GM23338 (cell line): Measurements from ENCODE around the gene CCDC144A. TPM values are rescaled to one million over a fixed set of nuclear protein-coding genes. Genes with fewer than 3 reads are reported as not detected.
"Not testable (repeated sequence)": the region's sequence is repeated elsewhere in the genome, so short reads cannot be mapped to it uniquely, and the experiment has no call there.

Source experiments
- ATAC-seq: fragments of 200-7000 bp; cut with Tn5 transposase; 3 replicates; pipeline ENCODE4 v1.9.1; 2020
- DNase-seq: peaks from one replicate; pipeline ENCODE4 v3.0.0-alpha.2; 2015; ENCODE audit warnings: low spot score
- H2AFZ ChIP-seq: fragments of 200-600 bp; sonication (generic); 2 replicates; pipeline ENCODE4 v1.8.0; 2016; ENCODE audit warnings: antibody characterized with exemption, mild to moderate bottlenecking, moderate library complexity
- H3F3A ChIP-seq: fragments of 200-600 bp; sonication (generic); replicated peaks from 2 replicates; pipeline ENCODE4 v1.8.0; 2017; ENCODE audit warnings: antibody characterized with exemption, mixed run types, low read depth
- H3K27ac ChIP-seq: fragments of 200-600 bp; sonication (generic); 2 replicates; pipeline ENCODE4 v1.6.1; 2016; ENCODE audit warnings: low read depth
- H3K27me3 ChIP-seq: fragments of 200-600 bp; sonication (generic); 2 replicates; pipeline ENCODE4 v1.8.0; 2016; ENCODE audit warnings: mild to moderate bottlenecking, mixed run types, moderate library complexity; ENCODE audit not compliant: insufficient read depth
- H3K36me3 ChIP-seq: fragments of 200-600 bp; sonication (generic); 2 replicates; pipeline ENCODE4 v1.8.0; 2016; ENCODE audit warnings: mild to moderate bottlenecking; ENCODE audit not compliant: insufficient read depth
- H3K4me1 ChIP-seq: fragments of 200-600 bp; sonication (generic); 2 replicates; pipeline ENCODE4 v1.8.0; 2016; ENCODE audit warnings: mild to moderate bottlenecking, moderate library complexity; ENCODE audit not compliant: insufficient read depth
- H3K4me2 ChIP-seq: fragments of 200-600 bp; sonication (generic); 2 replicates; pipeline ENCODE4 v1.7.1; 2017; ENCODE audit warnings: mixed run types
- H3K4me3 ChIP-seq: fragments of 200-600 bp; sonication (generic); 2 replicates; pipeline ENCODE4 v1.6.1; 2016; ENCODE audit warnings: mixed run types
- H3K79me2 ChIP-seq: fragments of 200-600 bp; sonication (generic); replicated peaks from 2 replicates; pipeline ENCODE4 v1.8.0; 2017; ENCODE audit warnings: mild to moderate bottlenecking; ENCODE audit not compliant: insufficient read depth
- H3K9me2 ChIP-seq: fragments of 200-600 bp; sonication (generic); 2 replicates; pipeline ENCODE4 v1.8.0; 2017; ENCODE audit not compliant: insufficient read depth
- H4K20me1 ChIP-seq: fragments of 200-600 bp; sonication (generic); replicated peaks from 2 replicates; pipeline ENCODE4 v1.8.0; 2017; ENCODE audit warnings: mild to moderate bottlenecking; ENCODE audit not compliant: insufficient read depth
- H3K27ac Mint-ChIP-seq: 2 replicates; pipeline ENCODE4 v1.8.0; 2020; ENCODE audit warnings: inconsistent platforms, mild to moderate bottlenecking, moderate library complexity, mixed read lengths
- H3K27me3 Mint-ChIP-seq: 3 replicates; pipeline ENCODE4 v1.8.0; 2022; ENCODE audit warnings: low read depth, mild to moderate bottlenecking, moderate library complexity, mixed read lengths, inconsistent platforms; ENCODE audit not compliant: insufficient read depth, poor library complexity
- H3K36me3 Mint-ChIP-seq: 3 replicates; pipeline ENCODE4 v1.8.0; 2021; ENCODE audit warnings: low read depth, mild to moderate bottlenecking, inconsistent platforms, moderate library complexity, mixed read lengths
- H3K4me1 Mint-ChIP-seq: 3 replicates; pipeline ENCODE4 v1.8.0; 2020; ENCODE audit warnings: mild to moderate bottlenecking, inconsistent platforms, mixed read lengths
- H3K4me3 Mint-ChIP-seq: 3 replicates; pipeline ENCODE4 v1.8.0; 2021; ENCODE audit warnings: moderate library complexity, mild to moderate bottlenecking, inconsistent platforms, mixed read lengths
- H3K9me3 Mint-ChIP-seq: 3 replicates; pipeline ENCODE4 v1.8.0; 2020; ENCODE audit warnings: moderate library complexity, mild to moderate bottlenecking, inconsistent platforms, mixed read lengths
- CREB1 ChIP-seq: fragments of 250-450 bp; sonication (Bioruptor Pico); IDR thresholded peaks from 2 replicates; pipeline ENCODE4 v1.5.0; 2020; ENCODE audit warnings: low read depth, mild to moderate bottlenecking, moderate library complexity
- polyA plus RNA-seq: library from polyadenylated mRNA; unstranded; fragments of >200 nt; fragmentation: Nextera tagmentation; extraction: Ambion mirVana; gene quantifications from 2 replicates; pipeline ENCODE4 v1.2.1, GENCODE V29; 2016
- total RNA-seq: library from RNA; depleted of rRNA; stranded (reverse); fragments of >200 nt; shearing (Covaris generic); gene quantifications from 2 replicates; pipeline ENCODE4 v1.2.3, GENCODE V29; 2014
- TF ChIP-seq, protein P1 (sequence below): fragments of 250-450 bp; sonication (Bioruptor Pico); IDR thresholded peaks from 2 replicates; pipeline ENCODE4 v1.5.0; 2020; ENCODE audit warnings: mild to moderate bottlenecking, moderate library complexity

CCDC144A gene
- total and polyA plus RNA-seq, 2 experiments from 2014 or later: 4.2 to 13.9 TPM

DNA sequence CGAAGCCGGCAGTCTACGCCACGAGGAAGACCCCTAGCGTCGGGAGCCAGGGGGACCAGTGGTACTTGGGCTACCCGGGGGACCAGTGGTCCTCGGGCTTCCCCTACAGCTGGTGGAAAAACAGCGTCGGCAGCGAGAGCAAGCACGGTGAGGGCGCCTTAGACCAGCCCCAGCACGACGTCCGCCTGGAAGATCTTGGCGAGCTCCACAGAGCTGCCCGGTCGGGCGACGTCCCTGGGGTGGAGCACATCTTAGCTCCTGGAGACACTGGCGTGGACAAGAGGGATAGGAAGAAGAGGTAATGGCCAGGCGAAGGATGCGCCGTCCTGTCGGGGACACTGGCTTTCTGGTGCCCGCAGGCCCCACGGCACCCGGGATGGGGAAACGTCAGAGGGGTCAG, 406 bp downstream of the CCDC144A start:
- H3K27ac Mint-ChIP-seq, ATAC-seq, H3K27me3 ChIP-seq, H3K79me2 ChIP-seq, H3F3A ChIP-seq, H3K36me3 ChIP-seq, H3K4me3 Mint-ChIP-seq, DNase-seq, H3K27ac ChIP-seq, H3K4me3 ChIP-seq, H4K20me1 ChIP-seq, H3K9me2 ChIP-seq, H3K4me2 ChIP-seq, H2AFZ ChIP-seq: not testable (repeated sequence)
- H3K4me1 ChIP-seq: peaks cover 16% of the 10 kb centered on the region
- Mint-ChIP-seq H3K9me3 (peaks cover 26% of the 10 kb centered on the region), H3K4me1 (peaks cover 24% of the 10 kb centered on the region), H3K36me3 (peaks cover 19% of the 10 kb centered on the region), H3K27me3 (peaks cover 12% of the 10 kb centered on the region)

DNA sequence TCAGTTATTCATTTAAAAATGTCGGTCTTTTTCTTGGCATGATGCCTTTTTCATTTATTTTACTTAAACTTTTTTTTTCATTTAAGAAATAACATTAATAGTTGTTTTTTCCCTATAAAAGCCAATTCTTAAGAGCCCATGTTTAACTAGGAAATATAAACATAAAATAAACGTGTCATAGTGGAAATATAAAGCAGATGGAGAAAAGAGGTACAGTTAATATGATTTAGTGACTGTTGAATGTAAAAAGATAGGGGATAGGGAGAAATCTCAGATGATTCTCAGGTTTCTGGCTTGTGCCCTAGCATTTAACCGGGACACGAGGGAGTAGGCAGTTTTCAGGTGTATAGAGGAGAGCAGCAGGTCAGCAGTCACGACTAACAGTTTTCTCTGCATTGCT, 7.6 kb downstream of the CCDC144A start:
- not testable (repeated sequence) for DNase-seq, H3K27ac ChIP-seq, H3K9me2 ChIP-seq, H3K4me1 ChIP-seq, ATAC-seq, H3K4me3 Mint-ChIP-seq, H3K27me3 Mint-ChIP-seq, H3K27ac Mint-ChIP-seq, H3K4me3 ChIP-seq, H3K79me2 ChIP-seq, H2AFZ ChIP-seq, H3K9me3 Mint-ChIP-seq, H3K4me1 Mint-ChIP-seq, H4K20me1 ChIP-seq, H3F3A ChIP-seq, H3K4me2 ChIP-seq, H3K36me3 ChIP-seq, H3K27me3 ChIP-seq, H3K36me3 Mint-ChIP-seq

DNA sequence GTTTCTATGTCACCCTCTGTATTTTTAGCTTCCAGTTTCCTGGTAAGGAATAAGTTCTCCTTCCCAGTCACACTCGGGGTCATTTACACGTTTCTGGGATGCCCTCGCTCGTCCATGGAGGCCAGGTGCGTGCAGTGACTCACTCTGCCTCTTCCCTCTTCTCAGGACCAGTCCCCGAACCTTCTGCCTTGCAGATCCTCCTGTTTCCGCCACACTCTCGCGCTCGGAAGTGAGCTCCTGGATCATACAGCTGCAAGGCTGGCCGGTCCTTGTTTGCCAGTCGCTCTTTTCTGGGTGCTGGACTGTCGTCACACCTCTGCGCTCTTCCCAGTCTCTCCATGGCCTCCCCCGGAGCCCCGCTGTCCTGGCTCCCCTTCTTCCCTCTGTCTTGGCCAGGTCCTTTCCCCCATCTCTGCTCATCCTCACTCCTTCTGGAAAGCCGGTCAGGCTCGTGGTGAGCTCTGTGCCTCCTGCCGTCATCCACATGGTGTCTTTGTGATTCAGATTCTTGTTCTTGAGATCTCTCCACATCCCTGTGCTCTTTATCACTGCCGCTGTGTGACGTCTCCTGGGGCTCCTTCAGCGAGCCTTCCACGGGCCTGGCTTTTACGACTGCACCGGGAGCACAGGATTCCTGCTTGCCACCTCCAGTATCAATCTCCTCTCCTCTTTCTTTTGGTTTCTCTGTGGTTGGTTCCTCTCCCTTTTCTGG, 55.6 kb downstream of the CCDC144A start:
- peaks cover 14% of the 10 kb centered on the region; the same call in 2 of the 3 replicates for H3K4me1 Mint-ChIP-seq
- TF ChIP-seq, protein P1, sequence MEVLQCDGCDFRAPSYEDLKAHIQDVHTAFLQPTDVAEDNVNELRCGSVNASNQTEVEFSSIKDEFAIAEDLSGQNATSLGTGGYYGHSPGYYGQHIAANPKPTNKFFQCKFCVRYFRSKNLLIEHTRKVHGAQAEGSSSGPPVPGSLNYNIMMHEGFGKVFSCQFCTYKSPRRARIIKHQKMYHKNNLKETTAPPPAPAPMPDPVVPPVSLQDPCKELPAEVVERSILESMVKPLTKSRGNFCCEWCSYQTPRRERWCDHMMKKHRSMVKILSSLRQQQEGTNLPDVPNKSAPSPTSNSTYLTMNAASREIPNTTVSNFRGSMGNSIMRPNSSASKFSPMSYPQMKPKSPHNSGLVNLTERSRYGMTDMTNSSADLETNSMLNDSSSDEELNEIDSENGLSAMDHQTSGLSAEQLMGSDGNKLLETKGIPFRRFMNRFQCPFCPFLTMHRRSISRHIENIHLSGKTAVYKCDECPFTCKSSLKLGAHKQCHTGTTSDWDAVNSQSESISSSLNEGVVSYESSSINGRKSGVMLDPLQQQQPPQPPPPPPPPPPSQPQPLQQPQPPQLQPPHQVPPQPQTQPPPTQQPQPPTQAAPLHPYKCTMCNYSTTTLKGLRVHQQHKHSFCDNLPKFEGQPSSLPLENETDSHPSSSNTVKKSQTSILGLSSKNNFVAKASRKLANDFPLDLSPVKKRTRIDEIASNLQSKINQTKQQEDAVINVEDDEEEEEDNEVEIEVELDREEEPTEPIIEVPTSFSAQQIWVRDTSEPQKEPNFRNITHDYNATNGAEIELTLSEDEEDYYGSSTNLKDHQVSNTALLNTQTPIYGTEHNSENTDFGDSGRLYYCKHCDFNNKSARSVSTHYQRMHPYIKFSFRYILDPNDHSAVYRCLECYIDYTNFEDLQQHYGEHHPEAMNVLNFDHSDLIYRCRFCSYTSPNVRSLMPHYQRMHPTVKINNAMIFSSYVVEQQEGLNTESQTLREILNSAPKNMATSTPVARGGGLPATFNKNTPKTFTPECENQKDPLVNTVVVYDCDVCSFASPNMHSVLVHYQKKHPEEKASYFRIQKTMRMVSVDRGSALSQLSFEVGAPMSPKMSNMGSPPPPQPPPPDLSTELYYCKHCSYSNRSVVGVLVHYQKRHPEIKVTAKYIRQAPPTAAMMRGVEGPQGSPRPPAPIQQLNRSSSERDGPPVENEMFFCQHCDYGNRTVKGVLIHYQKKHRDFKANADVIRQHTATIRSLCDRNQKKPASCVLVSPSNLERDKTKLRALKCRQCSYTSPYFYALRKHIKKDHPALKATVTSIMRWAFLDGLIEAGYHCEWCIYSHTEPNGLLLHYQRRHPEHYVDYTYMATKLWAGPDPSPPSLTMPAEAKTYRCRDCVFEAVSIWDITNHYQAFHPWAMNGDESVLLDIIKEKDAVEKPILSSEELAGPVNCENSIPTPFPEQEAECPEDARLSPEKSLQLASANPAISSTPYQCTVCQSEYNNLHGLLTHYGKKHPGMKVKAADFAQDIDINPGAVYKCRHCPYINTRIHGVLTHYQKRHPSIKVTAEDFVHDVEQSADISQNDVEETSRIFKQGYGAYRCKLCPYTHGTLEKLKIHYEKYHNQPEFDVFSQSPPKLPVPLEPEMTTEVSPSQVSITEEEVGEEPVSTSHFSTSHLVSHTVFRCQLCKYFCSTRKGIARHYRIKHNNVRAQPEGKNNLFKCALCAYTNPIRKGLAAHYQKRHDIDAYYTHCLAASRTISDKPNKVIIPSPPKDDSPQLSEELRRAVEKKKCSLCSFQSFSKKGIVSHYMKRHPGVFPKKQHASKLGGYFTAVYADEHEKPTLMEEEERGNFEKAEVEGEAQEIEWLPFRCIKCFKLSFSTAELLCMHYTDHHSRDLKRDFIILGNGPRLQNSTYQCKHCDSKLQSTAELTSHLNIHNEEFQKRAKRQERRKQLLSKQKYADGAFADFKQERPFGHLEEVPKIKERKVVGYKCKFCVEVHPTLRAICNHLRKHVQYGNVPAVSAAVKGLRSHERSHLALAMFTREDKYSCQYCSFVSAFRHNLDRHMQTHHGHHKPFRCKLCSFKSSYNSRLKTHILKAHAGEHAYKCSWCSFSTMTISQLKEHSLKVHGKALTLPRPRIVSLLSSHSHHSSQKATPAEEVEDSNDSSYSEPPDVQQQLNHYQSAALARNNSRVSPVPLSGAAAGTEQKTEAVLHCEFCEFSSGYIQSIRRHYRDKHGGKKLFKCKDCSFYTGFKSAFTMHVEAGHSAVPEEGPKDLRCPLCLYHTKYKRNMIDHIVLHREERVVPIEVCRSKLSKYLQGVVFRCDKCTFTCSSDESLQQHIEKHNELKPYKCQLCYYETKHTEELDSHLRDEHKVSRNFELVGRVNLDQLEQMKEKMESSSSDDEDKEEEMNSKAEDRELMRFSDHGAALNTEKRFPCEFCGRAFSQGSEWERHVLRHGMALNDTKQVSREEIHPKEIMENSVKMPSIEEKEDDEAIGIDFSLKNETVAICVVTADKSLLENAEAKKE (CRISPR knock-in tag): peak; percentile 33; the same call in 1 of the 2 replicates
- TF ChIP-seq CREB1: peak; percentile 71
- H3K27ac ChIP-seq, H3K9me3 Mint-ChIP-seq, H3K36me3 ChIP-seq, H3K4me1 ChIP-seq, H4K20me1 ChIP-seq, H3K27me3 Mint-ChIP-seq, H3F3A ChIP-seq, H3K36me3 Mint-ChIP-seq, H3K9me2 ChIP-seq, H2AFZ ChIP-seq, H3K27ac Mint-ChIP-seq, H3K79me2 ChIP-seq: not testable (repeated sequence)
- Histone ChIP-seq H3K4me2 (peak overlapping the region; percentile 76), H3K4me3 (peak overlapping the region; percentile 43), H3K27me3 (peaks cover 29% of the 10 kb centered on the region)
- H3K4me3 Mint-ChIP-seq: peak overlapping the region; percentile 70
- DNase-seq: peak; percentile 76
- ATAC-seq: peak; percentile 95

DNA sequence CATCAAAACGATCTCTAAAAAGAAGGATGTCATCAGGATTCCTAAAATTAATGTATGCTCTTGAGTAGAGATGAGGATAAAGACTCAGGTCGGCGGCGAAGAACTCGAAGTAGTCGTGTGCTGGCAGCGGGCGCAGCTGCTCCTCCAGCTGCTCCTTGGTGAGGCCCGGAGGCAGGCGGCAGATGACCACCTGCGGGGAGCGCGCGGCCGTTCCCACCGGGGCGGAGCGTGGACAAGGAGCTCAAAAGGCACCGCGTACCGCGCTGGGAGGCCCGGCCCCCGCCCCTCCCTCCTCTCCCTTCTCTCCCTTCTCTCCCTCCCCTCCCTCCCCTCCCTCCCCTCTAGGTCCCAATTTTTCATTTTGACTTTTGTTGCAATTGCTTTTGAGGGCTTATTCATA, 56.5 kb downstream of the CCDC144A start:
- Mint-ChIP-seq H3K4me1 (peaks cover 19% of the 10 kb centered on the region; the same call in 2 of the 3 replicates), H3K4me3 (peak overlapping the region; percentile 70)
- H4K20me1 ChIP-seq, H3K4me1 ChIP-seq, H3K36me3 ChIP-seq, H3F3A ChIP-seq, H3K9me3 Mint-ChIP-seq, H3K27ac Mint-ChIP-seq, H3K27me3 Mint-ChIP-seq, H2AFZ ChIP-seq, H3K79me2 ChIP-seq, H3K36me3 Mint-ChIP-seq, H3K9me2 ChIP-seq, H3K27ac ChIP-seq: not testable (repeated sequence)
- Histone ChIP-seq H3K27me3 (peaks cover 29% of the 10 kb centered on the region), H3K4me2 (peak overlapping the region; percentile 76), H3K4me3 (peak overlapping the region; percentile 43)
- DNase-seq: peak; percentile 3
- ATAC-seq: peak; percentile 67
